Breast epithelium (tissue), 3 donors: Measurements from ENCODE around the gene ADIPOQ. TPM values are rescaled to one million over a fixed set of nuclear protein-coding genes. Genes with fewer than 3 reads are reported as not detected.

Source experiments
- total RNA-seq, 3 donors: library from RNA; depleted of rRNA; stranded (reverse); fragments of >200 nt; gene quantifications; one replicate each; pipeline ENCODE4 v1.1.0, GENCODE V29; 2016

ADIPOQ gene
- total RNA-seq, 3 donors from 2014 or later: 137 to 2,151 (median 208) TPM

Other genes starting within 250 kb of the ADIPOQ start
- gene AHSG, start 229.7 kb upstream of the ADIPOQ start, total RNA-seq: not detected
- gene FETUB, start 202.3 kb upstream of the ADIPOQ start, total RNA-seq: not detected
- gene HRG, start 176.7 kb upstream of the ADIPOQ start, total RNA-seq: not detected
- under 1 TPM in 1 of 3 donors, not detected in 2; 0.48 TPM for gene KNG1, start 125.4 kb upstream of the ADIPOQ start, total RNA-seq
- 100 to 1,000 TPM; 264 to 592 (median 493) TPM for gene EIF4A2, start 59.1 kb upstream of the ADIPOQ start, total RNA-seq
- 10 to 100 TPM in 2 of 3 donors, 1 to 10 TPM in 1; 8.5 to 14.5 (median 10.8) TPM for gene RFC4, start 36.2 kb upstream of the ADIPOQ start, total RNA-seq
- gene ST6GAL1, start 87.8 kb downstream of the ADIPOQ start, total RNA-seq: 10 to 100 TPM; 28.5 to 79.6 (median 42.3) TPM